GM19025 (cell line): ENCODE results near the gene PXMP4.

Experiments used
- ATAC-seq: cut with Tn5 transposase; IDR thresholded peaks from one replicate; pipeline ENCODE4 v1.9.1; 2021; ENCODE audit warnings: mild to moderate bottlenecking, low read depth, moderate library complexity; ENCODE audit not compliant: unreplicated experiment

The PXMP4 gene

DNA sequence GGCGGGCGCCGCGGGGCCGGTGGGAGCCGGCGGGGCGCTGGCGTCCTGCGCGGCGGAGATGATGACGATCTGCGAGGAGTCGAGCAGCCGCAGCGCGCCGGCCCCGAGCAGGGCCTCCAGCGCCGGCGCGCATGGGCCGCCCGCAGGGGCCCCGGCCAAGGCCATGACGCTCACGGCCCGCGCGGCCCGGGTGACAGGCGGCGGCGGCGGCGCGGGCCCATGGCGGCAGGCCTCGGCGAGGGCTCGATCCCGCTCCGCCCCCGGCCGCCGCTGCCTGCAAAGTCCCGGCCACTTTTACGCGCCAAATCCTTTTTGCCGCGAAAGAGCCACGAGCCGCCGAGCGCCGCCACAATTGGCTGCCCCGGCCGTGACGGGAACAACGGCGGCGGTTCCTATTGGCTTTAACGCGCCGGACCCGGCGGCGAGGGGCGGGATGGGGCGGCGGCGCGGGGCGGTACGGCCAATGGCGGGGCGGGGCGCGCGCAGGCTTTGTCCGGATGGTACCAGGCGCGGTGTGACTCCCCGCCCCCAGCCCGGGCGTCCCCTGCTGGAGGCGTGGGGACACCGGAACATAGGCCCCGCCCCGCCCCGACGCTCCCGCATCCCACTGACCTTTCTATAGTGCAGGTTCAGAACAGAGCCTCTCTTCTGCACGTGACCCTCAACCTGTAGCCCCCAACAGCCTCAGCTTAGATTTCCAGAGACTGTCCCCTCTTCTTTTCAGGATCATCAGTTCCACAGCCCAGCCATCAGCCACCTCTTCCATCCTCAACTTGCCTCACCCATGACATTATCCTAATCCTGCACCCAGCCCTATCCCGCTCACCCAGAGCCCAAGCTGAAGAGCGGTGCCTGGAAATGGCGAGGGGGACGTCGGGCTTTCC, 33.8 kb downstream of the PXMP4 start, which contains the start of gene E2F1:
Gene E2F1, minus strand, starts transcription at position 286 of the 884 bp plus-strand sequence. Its CDS starts 121 bp downstream, at position 165.
- ATAC-seq = peak; percentile 84

DNA sequence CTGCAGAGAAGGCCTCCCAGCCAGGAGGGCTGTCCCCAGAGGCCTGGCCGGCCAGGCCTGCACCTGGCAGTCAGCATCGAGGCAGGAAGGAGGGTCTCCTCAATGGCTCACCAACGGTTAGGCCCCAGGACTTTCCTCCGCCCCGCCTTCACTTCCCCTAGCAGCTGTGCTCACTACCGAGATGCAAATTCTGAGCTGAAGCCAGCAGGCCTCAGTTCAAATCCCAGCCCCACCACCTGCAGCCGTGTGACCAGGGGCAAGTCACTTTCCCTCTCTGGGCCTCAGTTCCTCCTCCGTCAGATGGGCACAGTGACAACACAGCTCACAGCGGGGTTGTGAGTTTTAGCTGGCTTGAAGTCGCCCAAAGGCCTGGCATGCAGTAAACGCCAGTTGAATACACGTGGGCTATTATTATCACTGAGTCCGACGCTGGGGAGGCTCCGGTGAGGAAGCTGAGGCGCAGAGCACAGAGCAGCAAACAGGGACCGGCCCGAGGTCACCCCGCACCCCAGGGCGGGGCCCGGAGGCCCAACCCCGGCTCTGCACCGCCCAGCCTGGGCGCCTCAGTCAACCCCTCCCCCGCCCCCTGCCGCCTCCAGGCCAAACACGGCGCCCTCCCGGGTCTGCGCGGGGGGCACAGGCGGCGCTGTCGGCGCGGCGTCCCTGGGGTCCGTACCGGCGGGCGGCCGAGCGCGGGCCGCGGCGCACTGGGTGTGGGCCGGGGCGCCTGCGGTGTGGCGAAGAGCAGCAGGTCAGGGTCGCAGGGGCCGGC, 34.6 kb downstream of the PXMP4 start:
- ATAC-seq = peak; percentile 33

DNA sequence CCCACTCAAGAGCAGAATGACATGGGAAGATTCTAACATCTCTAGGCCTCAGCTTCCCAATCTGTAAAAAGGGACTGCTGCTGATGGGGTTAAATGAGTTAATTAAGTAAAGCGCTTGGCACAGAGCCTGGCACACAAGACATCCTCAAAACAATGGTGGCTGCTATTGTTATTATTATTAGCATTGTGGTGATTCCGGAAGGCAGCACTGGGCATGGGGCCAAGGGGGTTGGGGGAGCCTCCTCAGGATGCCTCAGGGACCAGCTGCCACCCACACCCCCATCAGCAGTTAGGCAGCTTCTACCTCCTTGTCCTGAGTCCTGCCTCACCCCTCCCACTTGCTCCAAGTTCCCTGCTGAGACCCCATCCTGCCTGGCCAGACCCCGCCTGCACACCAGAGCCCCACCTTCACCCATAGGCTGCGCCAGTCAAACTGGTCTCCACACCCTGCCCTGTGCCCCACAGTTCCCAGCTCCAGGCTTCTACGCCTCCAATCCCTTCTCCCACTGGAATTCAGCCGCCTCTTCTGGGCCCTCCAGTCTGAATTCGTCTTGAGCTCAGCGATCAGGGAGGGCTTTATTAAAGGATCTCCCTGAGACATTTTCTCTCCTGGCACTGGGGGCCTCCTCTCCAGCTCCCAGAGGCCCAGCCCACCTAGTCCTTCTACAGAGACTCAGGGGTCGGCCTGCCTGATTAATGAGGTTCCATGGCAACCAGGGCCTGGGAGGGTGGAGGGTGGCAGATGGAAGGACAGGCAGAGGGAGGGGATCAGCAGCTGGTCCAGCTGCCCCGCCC, 35.4 kb downstream of the PXMP4 start:
- ATAC-seq = no peak

DNA sequence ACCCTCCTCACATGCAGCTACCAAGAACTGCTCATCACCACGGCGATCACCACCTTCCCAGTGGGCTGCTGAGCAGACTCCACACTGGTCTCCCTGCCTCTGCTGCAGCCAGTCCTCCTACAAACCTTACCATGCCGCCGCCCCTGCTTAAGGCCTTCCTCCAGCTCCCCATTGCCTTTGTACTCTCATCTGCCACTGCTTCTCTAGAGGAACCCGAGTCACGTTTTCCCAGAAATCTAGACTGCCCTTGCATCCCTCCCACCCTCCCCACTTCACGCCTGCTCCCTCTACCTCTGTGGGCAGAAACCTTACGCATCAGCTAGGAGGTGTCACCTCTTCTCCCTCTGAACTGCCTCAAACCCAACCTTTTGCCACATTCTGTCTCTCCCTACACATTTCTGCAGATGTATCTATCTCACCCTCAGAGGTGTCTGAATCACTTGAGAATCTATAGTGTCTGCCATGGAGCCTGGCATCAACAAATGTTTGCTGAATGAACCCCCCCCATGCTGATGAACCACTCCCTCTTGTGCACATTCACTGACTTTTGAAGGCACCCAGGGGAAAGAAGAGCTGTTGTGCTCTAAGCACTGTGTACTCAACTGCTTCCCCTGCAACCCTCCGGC, 38.3 kb downstream of the PXMP4 start:
- no peak for ATAC-seq

DNA sequence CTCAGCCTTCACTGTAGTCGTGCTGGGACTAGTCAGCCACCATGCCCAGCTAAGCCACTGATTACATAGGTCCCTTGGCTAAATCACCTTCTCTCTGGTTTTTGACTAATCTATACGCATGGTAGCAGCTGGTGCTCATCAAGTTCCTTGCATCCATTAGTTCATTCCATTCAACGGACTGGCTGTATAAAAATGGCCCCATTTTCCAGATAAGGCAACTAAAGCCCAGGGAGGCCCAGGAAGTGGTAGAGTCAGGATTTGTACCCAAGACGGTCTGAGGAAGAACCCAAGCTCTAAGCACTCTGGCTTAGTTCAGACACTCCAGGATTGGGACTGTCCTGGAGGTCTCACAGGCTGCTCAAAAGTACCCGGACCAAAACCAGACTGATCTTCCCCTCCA, 38.8 kb downstream of the PXMP4 start:
- ATAC-seq = no peak

DNA sequence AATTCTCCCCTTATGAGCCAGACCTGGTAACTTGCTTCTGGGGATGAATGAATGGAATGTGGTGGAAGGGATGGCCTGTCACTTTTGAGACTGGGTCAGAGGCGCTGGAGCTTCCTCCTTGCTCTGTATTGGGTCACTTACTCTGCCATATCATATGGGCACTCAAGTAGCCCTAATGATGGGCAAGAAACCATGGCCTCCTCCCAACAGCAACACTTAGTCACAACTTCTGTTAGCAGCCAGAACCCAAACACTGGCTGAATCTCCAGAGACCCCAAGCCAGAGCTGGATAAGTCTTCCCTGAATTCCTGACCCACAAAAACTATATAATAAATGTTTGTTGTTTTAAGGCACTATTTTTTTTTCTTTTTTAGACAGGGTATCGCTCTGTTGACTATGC, 39.4 kb downstream of the PXMP4 start:
- ATAC-seq = no peak

DNA sequence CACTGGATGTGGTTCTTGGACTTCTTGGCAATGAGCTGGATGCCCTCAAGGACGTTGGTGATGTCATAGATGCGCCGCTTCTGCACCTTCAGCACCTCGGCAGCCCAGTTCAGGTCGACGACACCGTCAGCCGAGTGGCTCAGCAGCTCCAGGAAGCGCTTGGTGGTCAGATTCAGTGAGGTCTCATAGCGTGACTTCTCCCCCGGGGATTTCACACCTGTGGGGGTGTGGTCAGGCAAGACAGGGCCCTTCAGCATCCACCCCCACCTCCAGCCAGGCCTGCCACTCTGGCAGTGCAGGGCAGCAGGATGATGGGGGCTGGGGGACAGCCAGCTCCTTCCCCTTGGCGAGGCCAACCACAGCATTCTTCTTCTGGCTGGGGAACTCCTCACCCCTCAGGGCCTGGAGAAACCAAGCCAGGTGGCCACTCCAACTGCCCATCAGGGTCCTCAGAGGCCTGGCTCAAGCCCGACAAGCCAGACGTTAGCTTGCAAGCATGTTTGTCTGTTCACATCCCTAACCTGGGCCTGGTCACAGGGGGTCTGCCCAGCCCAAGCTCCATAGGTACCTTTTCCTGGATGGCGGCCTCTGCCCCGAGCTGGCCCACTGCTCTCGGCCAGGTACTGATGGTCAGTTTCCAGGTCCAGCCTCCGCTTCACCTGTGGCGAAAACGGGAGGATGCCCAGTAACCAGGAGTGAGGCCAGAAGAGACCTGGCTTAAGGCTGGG, 40.2 kb downstream of the PXMP4 start:
- ATAC-seq = peak; percentile 63

DNA sequence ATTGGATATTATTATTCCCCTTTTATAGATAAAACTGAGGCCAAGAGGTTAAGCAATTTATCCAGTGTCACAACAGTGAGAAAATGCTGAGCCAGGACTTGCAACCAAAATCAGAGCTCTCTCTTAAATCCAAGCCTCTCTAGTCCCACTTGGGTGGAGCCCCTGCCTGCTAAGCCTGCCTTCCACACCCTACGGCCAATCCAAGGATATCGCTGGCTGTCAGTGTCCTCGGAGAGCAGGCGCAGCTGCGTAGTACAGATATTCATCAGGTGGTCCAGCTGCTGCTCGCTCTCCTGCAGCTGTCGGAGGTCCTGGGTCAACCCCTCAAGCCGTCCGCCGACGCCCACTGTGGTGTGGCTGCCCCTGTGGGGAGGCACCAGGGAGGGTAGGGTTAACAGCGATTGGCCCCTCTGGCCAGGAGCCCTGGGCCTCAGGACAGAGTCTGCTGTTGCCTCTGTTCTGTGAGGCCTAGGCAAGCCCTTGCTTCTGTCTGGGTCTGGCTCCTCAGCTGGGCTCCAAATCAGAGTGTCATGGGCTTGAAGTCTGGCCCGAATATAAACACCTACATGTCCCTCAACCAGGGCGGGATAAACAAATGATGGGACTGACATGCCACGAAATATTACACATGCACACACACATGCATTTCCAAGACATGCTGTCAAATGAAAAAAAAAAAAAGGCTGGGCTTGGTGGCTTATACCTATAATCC, 42.0 kb downstream of the PXMP4 start:
- ATAC-seq = no peak

DNA sequence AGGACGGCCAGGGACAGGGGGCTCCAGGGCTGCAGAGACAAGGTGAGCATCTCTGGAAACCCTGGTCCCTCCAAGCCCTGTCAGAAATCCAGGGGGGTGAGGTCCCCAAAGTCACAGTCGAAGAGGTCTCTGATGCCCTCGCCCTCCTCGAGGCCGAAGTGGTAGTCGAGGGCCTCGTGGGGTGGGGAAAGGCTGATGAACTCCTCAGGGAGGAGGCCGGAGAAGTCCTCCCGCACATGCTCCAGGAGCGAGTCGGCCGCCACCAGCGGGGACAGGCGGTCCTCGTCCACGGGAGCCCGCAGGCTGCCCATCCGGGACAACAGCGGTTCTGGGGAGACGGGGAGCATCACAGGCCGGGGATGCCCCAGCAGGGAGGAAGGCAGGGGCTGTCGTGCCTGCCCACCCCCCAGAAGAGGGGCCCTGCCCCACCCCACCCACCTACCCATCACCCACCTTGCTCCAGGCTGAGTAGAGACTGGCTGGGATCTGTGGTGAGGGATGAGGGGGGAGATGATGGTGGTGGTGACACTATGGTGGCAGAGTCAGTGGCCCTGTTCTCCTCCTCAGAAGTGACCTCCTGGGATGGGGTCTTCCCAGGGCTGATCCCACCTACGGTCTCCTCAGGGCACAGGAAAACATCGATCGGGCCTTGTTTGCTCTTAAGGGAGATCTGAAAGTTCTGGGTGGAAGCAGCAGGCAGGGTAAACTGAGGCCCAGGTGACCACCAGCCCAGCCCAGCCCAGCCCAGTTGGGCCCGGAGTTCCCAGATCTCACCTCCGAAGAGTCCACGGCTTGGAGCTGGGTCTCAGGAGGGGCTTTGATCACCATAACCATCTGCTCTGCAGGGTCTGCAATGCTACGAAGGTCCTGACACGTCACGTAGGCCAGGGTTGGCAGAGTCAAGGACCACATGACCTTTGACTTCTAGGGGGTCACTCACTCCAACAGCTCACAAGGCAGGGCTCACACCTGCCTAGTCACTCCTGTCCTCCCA, 43.2 kb downstream of the PXMP4 start:
- ATAC-seq = no peak

DNA sequence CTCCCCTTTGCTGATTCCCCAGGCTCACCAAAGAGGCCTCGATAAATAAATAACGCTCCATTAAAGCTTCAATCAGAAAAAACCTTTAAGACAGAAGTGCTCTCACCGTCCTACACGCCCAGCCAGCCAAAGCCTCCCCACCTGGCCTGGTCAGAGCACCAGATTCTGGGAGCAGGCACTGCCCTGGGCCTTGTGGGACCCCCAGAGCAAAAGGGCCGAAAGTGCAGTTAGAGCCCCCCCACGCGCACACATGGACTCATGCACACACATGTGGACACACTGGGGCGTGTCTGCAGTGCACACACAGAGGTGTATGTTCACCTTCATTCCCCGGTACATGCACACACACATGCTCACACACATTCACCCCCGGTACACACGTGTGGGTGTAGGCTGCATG, 44.0 kb downstream of the PXMP4 start:
- no peak for ATAC-seq

DNA sequence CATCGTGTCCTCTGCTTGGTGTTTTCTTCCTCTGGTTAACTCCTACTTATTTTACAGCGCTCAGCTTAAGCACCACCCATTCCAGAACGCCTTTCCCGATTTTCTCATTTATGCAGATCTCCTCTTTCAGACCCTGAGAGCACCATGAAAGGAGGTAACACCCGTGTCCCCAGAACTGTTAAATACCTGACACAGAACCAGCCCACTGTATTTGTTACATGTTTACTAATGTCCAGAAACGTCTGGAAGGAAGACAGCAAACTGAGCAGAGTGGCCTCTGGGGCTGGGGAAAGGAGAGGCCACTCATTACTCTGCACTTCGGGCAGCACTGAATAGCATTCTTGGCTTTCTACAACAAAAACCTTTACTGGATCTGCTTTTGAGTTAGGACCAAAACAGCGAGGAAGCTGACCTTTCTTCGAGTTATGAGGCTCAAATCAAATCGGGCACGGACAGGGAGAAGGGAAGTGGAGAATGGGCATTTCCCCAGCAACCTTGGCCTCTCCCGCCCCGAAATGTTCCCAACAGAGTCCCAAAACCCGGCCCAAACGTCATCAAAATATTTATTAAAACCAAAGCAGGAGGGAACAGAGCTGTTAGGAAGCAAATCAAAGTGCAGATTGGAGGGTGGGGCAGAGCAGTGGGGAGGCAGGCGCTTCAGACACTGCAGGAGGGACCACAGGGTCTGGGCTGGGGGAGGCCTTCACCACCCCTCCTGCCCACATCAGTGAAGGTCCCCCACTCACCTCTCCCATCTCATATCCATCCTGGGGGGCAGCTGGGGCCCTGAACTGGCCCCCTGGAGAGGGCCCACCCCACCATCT, 44.8 kb downstream of the PXMP4 start:
- no peak for ATAC-seq

DNA sequence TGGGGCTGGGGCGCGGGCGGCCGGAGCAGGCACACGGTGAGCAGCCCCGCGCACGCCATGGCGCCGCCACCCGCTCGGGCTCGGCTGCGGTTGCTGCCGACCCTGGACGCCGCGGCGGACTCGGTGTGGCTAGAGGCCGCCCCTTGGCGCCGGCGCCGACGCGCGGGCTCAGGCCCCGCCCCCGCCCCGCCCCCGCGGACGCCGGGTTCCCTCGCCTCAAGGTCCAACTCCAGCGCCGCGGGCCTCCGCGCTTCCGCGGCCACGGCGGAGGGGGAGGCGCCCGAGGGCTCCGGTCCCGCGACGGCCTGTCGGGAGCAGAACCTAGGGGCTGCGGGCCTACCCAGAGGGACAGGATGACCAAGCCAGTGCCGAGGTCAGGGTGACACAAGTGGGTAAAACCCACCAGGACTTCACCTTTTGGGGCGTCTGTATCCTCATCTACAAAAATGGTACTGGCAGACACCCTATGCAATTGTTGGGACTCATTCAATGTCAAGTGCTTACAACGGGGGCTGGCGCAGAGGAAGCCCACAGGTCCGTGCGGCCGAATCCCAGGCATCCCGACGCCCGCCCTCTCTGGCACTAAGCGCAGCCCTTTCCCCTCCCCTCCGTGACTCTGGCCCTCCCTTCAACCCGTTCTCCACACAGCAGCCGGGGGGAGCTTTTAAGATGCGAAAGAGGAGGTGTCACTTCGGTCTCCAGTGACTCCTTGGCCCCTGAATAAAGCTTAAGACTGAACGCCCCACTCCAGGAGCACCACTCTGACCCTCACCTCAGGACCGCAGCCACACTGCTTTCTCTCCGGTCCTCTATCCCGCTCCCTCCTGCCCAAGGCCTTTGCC, 45.6 kb downstream of the PXMP4 start, which contains the start of gene NECAB3:
Gene NECAB3, minus strand, starts transcription at position 135 of the 842 bp plus-strand sequence. Its CDS starts 76 bp downstream, at position 59.
- ATAC-seq = peak; percentile 71

DNA sequence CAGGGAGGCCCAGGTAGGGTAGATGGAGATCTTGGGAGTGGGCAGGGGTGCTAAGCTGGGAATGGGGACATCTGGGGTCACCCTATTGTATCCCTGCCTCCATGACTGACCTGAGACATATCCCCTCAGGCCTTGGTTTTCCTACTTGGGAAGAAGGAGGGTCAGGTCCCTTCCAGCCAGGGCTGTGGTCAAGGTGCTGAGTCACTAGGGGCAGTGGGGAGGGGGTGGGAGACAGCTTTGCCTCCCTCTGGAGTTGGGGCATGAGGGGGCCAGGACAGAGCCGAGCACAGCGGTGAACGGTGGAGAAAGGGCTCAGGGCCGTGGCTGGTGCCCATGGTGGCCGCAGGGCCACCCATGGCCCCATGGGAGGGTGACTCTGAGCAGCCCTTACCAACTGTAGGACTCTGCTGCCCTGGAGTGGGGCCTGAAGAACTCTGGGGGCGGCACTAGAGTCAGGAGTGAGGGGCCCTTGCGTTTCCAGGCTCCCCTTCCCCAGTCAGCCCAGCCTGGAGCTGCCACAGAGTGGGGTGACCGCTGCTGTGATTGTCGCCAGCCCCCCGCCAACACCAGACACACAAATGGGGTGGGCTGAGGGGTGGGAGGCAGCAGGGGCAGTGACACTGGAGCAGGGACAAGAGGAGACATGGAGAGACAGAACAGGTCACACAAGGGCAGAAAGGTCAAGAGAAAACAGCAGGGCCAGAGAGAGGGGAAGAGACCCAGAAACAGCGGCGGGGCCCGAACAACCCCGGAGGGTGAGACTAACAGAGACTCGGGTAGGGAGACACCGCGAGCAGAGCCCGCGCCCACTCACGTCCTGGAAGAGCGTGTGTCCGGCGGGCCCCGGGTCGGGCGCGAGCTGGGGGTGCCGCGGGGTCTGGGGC, 46.5 kb downstream of the PXMP4 start:
- no peak for ATAC-seq

DNA sequence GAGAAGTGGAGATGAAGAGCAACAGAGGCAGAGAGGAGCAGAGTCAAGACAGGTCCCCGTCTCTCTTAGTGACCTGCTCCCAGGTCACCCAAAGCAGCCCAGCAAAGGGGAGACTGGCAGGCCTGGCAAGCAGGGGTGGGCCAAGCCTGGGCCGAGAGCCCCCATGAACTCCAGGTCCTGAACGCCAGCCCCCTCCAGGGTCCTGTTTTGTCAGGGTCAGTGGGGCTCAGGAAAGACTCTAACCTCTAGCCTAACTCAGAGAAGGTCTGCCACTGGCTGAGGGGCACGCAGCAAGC, 47.0 kb downstream of the PXMP4 start:
- ATAC-seq = no peak

DNA sequence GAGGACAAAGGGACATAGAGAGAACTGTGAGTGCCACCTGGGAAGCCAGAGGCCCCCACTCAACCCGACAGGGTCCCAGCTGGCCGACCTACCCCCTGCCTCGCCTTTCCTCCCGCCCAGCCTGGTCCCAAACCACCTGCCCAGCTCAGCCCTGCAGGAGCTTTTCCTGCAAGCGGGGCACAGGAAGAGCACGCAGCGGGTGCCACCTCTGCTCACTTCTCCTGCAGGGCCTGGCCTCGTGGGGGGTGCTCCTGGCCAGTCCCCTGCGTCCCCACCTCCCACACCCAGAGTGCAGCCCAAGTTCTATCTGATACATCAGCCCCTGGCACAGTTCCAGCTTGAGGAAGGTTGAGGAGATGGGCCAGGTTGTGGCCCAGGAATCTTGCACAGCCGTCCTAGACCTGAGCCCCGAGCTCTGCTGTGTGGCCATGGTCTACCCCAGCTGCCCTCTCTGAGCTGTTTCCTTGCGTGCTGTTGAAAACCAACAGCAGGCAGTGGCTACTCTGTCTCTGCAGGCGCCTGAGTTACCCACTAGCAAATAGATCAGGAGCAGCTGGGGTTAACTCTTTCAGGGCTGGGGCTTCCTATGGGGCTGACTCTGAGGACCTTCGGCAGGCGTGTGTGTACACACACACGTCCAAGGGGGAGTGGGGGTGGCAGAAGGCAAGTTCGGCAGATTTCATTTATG, 47.5 kb downstream of the PXMP4 start:
- ATAC-seq = no peak
